Coronary artery (tissue), 2 donors: ENCODE measurements around the gene CCDC174.
A peak's percentile ranks its signal among the peaks of the same experiment; 100 is the strongest.
"Not testable (repeated sequence)": the region's sequence is repeated elsewhere in the genome, so short reads cannot be mapped to it uniquely, and the experiment has no call there.

Source experiments
- DNase-seq: peaks from one replicate; pipeline ENCODE4 v3.0.0-alpha.2; 2017; ENCODE audit warnings: low spot score
- H3K27ac ChIP-seq, 2 donors: fragments of 200-600 bp; sonication (generic); one replicate each; pipeline ENCODE4 v1.5.1; 2016 to 2019
- H3K4me3 ChIP-seq: fragments of 200-600 bp; sonication (generic); 2 replicates; pipeline ENCODE4 v1.5.1; 2016; ENCODE audit warnings: mild to moderate bottlenecking, moderate library complexity
- CTCF ChIP-seq: fragments of 200-600 bp; sonication (generic); IDR thresholded peaks from one replicate; pipeline ENCODE4 v1.5.1; 2019; ENCODE audit warnings: antibody characterized with exemption

The CCDC174 gene

GRCh38 chr3:14645453-14645852 is 6.1 kb upstream of the CCDC174 start:
- TF ChIP-seq CTCF, result no peak
- no peak overlapping the region for H3K27ac ChIP-seq
- DNase-seq, result no peak

GRCh38 chr3:14646131-14646573 is 5.4 kb upstream of the CCDC174 start:
- no peak overlapping the region for H3K27ac ChIP-seq
- no peak overlapping the region for H3K4me3 ChIP-seq
- TF ChIP-seq CTCF, result no peak
- no peak for DNase-seq

More at GRCh38 chr3:14645453-14645852, 6.1 kb upstream of the CCDC174 start:
- H3K4me3 ChIP-seq, result no peak overlapping the region

- Histone ChIP-seq H3K4me3 (no peak overlapping the region), H3K27ac (no peak overlapping the region)
- no peak for TF ChIP-seq CTCF
- no peak for DNase-seq
These were observed 4.8 kb upstream of the CCDC174 start for GRCh38 chr3:14646589-14647413.

- no peak for DNase-seq
- TF ChIP-seq CTCF, result no peak
- Histone ChIP-seq H3K27ac (peak overlapping the region in 1 of 2 donors; percentile 22), H3K4me3 (no peak overlapping the region)
These were observed 3.3 kb upstream of the CCDC174 start for GRCh38 chr3:14647976-14648955.

- H3K4me3 ChIP-seq, result no peak overlapping the region
- no peak for DNase-seq
- TF ChIP-seq CTCF, result no peak
- H3K27ac ChIP-seq, result no peak overlapping the region
These were observed 2.1 kb upstream of the CCDC174 start for GRCh38 chr3:14649466-14649865.

- Histone ChIP-seq H3K4me3 (no peak overlapping the region), H3K27ac (no peak overlapping the region)
- DNase-seq, result no peak
- TF ChIP-seq CTCF, result no peak
These were observed 1.4 kb upstream of the CCDC174 start for GRCh38 chr3:14650193-14650592.

- DNase-seq, result not testable (repeated sequence)
- Histone ChIP-seq H3K4me3 (peak overlapping the region; percentile 83), H3K27ac (peak overlapping the region; percentile 89 to 93)
These were observed 872 bp downstream of the CCDC174 start for GRCh38 chr3:14652360-14652907.
